K562 (cell line): ENCODE measurements around the gene ANKRD66. TPM values are rescaled to one million over a fixed set of nuclear protein-coding genes. Genes with fewer than 3 reads are reported as not detected.

Source experiments
- ATAC-seq: fragments of 200-7000 bp; cut with Tn5 transposase; 3 replicates; pipeline ENCODE4 v1.9.1; 2020; ENCODE audit warnings: moderate library complexity
- BruUV-seq: library from RNA; stranded (reverse); fragments of 400-500 nt; replicated peaks from 2 replicates; lab custom pipeline; 2021; lab: Mats Ljungman, UMichigan
- CTCF ChIA-PET: fragments of 300-600 bp; formaldehyde crosslinking; extraction: SDS; loops from one replicate; lab custom pipeline; 2021; ENCODE audit warnings: low intra/inter-chr PET ratio; lab: Yijun Ruan, JAX
- POLR2A ChIA-PET: fragments of 300-600, 350-650 bp; sonication (Branson Sonifier 250); formaldehyde crosslinking; extraction: SDS; loops from one replicate; lab custom pipeline; 2021; ENCODE audit warnings: antibody characterized with exemption, inconsistent platforms; lab: Yijun Ruan, JAX
- DNase-seq, 4 experiments: peaks; one replicate each; pipeline versions ENCODE4 v3.0.0 to v3.0.0-alpha.2; 2011 to 2018; ENCODE audit warnings: low spot score in 3 of 4, mixed read lengths in 3 of 4; ENCODE audit errors: extremely low read depth in 1 of 4
- FAIRE-seq: peaks from 2 replicates; lab custom pipeline; 2011; peaks lifted over from hg19 to GRCh38; lab: Jason Lieb, UNC
- H2AFZ ChIP-seq: 2 replicates; pipeline ENCODE4 v1.6.0; 2011; ENCODE audit warnings: low read depth, low read length, control low read depth, inconsistent platforms
- H3K27ac ChIP-seq: fragments of 200-600 bp; 3 replicates; pipeline ENCODE4 v1.8.0; 2011; ENCODE audit warnings: low read depth, mild to moderate bottlenecking, control low read depth, inconsistent platforms, low read length, moderate library complexity, mixed read lengths; ENCODE audit errors: extremely low read depth
- H3K27me3 ChIP-seq, 2 experiments: fragments of 300-600 bp in 1 of 2; 2 replicates in 1 of 2; 3 replicates in 1 of 2; pipeline versions ENCODE4 v1.6.0 to v1.8.0; 2011; ENCODE audit warnings: inconsistent platforms in 2 of 2, low read length in 2 of 2, mild to moderate bottlenecking in 1 of 2, mixed read lengths in 1 of 2, moderate library complexity in 1 of 2; ENCODE audit not compliant: control insufficient read depth in 2 of 2, insufficient read depth in 2 of 2
- H3K36me3 ChIP-seq: fragments of 300-600 bp; 3 replicates; pipeline ENCODE4 v1.8.0; 2011; ENCODE audit warnings: mild to moderate bottlenecking, low read length, inconsistent platforms; ENCODE audit not compliant: control insufficient read depth, insufficient read depth
- H3K4me1 ChIP-seq, 2 experiments: fragments of 200-600 bp in 1 of 2; replicated peaks in 1 of 2; 2 replicates in 1 of 2; 3 replicates in 1 of 2; pipeline versions ENCODE4 v1.5.1 to v1.8.0; 2011; ENCODE audit warnings: inconsistent platforms in 2 of 2, low read length in 2 of 2, mild to moderate bottlenecking in 1 of 2, mixed read lengths in 1 of 2, moderate library complexity in 1 of 2; ENCODE audit not compliant: control insufficient read depth in 2 of 2, insufficient read depth in 2 of 2
- H3K4me2 ChIP-seq: 2 replicates; pipeline ENCODE4 v1.6.1; 2011; ENCODE audit warnings: low read length, control low read depth, inconsistent platforms, mixed read lengths; ENCODE audit not compliant: insufficient read depth
- H3K4me3 ChIP-seq: fragments of 200-600 bp; sonication (generic), shearing (Covaris generic); 2 replicates; pipeline ENCODE4 v1.5.1; 2016; ENCODE audit warnings: control low read depth, inconsistent platforms
- H3K79me2 ChIP-seq: fragments of 200-600 bp; 3 replicates; pipeline ENCODE4 v1.8.0; 2011; ENCODE audit warnings: low read length, inconsistent platforms; ENCODE audit not compliant: control insufficient read depth, insufficient read depth
- H3K9ac ChIP-seq, 2 experiments: 2 replicates each; pipeline versions ENCODE4 v1.6.0 to v1.6.1; 2011; ENCODE audit warnings: low read depth in 2 of 2, low read length in 2 of 2, control low read depth in 1 of 2, inconsistent platforms in 1 of 2, mild to moderate bottlenecking in 1 of 2, mixed read lengths in 1 of 2; ENCODE audit not compliant: insufficient read depth in 1 of 2
- H3K9me1 ChIP-seq: one replicate; pipeline ENCODE4 v1.6.0; 2011; ENCODE audit warnings: inconsistent platforms, mild to moderate bottlenecking, low read length, moderate library complexity; ENCODE audit not compliant: control insufficient read depth, insufficient read depth
- H3K9me3 ChIP-seq: replicated peaks from 2 replicates; pipeline ENCODE4 v1.5.1; 2011; ENCODE audit warnings: low read depth, low read length, inconsistent platforms; ENCODE audit not compliant: control insufficient read depth, insufficient read depth
- H4K20me1 ChIP-seq: replicated peaks from 2 replicates; pipeline ENCODE4 v1.6.1; 2011; ENCODE audit warnings: low read length, inconsistent platforms, mixed read lengths; ENCODE audit not compliant: control insufficient read depth, insufficient read depth
- HOXB6 ChIP-seq: fragments of 250-450 bp; sonication (Bioruptor Pico); IDR thresholded peaks from 2 replicates; pipeline ENCODE4 v1.5.1; 2022; ENCODE audit warnings: mild to moderate bottlenecking, borderline replicate concordance
- LEF1 ChIP-seq: fragments of 450-650 bp; IDR thresholded peaks from 2 replicates; pipeline ENCODE4 v1.6.1; 2016; ENCODE audit warnings: mild to moderate bottlenecking
- PHF8 ChIP-seq: fragments of 200-600 bp; sonication (generic); IDR thresholded peaks from 2 replicates; pipeline ENCODE4 v1.6.1; 2012; ENCODE audit warnings: mixed run types, mild to moderate bottlenecking, inconsistent platforms, low read length, moderate library complexity, borderline replicate concordance
- RAD21 ChIP-seq, 2 experiments: fragments of 250-450 bp in 1 of 2; fragments of 450-650 bp in 1 of 2; sonication (Bioruptor Pico) in 1 of 2; formaldehyde crosslinking in 1 of 2; IDR thresholded peaks in 1 of 2; conservative IDR thresholded peaks in 1 of 2; 2 replicates each; pipeline versions ENCODE4 v1.4.0 to v1.8.0; 2020 to 2022; ENCODE audit warnings: mild to moderate bottlenecking in 2 of 2, moderate library complexity in 1 of 2
- TEAD4 ChIP-seq, 2 experiments: sonication (generic) in 1 of 2; formaldehyde crosslinking in 1 of 2; IDR thresholded peaks; 2 replicates each; pipeline versions ENCODE4 v1.6.1 to v1.8.0; 2012 to 2022; ENCODE audit warnings: borderline replicate concordance in 1 of 2, inconsistent platforms in 1 of 2, low read length in 1 of 2, mild to moderate bottlenecking in 1 of 2, missing genetic modification reagents in 1 of 2
- TFAP4 ChIP-seq: sonication (generic); formaldehyde crosslinking; IDR thresholded peaks from 2 replicates; pipeline ENCODE4 v1.8.0; 2022; ENCODE audit warnings: missing genetic modification reagents, mild to moderate bottlenecking, moderate library complexity, borderline replicate concordance
- YY1 ChIP-seq, 3 experiments: IDR thresholded peaks; 2 replicates each; pipeline ENCODE4 v1.6.1; 2011; ENCODE audit warnings: low read length in 2 of 3, mild to moderate bottlenecking in 2 of 3, moderate library complexity in 2 of 3, borderline replicate concordance in 1 of 3, control low read depth in 1 of 3, low read depth in 1 of 3; ENCODE audit not compliant: insufficient read depth in 3 of 3, insufficient replicate concordance in 2 of 3, control insufficient read depth in 1 of 3, insufficient read length in 1 of 3; ENCODE audit errors: extremely low read depth in 1 of 3
- ZFP36 ChIP-seq: fragments of 150-350 bp; IDR thresholded peaks from 2 replicates; pipeline ENCODE4 v1.6.1; 2018; ENCODE audit warnings: low read length, low read depth; ENCODE audit not compliant: partially characterized antibody
- WGBS: fragments of 100-300 bp; shearing (Covaris generic); methylation state at CpG from one replicate; pipeline ENCODE4 v1.1.6; 2016; ENCODE audit warnings: low coverage, mixed read lengths; ENCODE audit not compliant: insufficient coverage; ENCODE audit errors: missing lambda C conversion rate; 5-methylcytosine and 5-hydroxymethylcytosine counted together
- in situ Hi-C: fragments of 300-500 bp; cut with MboI; formaldehyde crosslinking; loops from 4 replicates; pipeline ENCODE4 v1.15.0; 2018; ENCODE audit warnings: inconsistent platforms, mixed read lengths
- intact Hi-C: fragments of 100-400 bp; cut with micrococcal nuclease; formaldehyde crosslinking; loops from 2 replicates; pipeline ENCODE4 v1.14.2; 2022
- polyA plus RNA-seq, 8 experiments: library from polyadenylated mRNA; depleted of rRNA in 4 of 8; stranded (reverse) in 5 of 8; unstranded in 3 of 8; fragments of >200 nt; fragmentation: Nextera tagmentation in 2 of 8; fragmentation: Illumina TruSeq in 1 of 8; extraction: Ambion mirVana in 2 of 8; extraction: Trizol in 1 of 8; gene quantifications; 2 replicates each; pipeline versions ENCODE4 v1.2.1 to v1.2.3, GENCODE V29; 2011 to 2014; ENCODE audit warnings: inconsistent platforms in 1 of 8, missing spikeins in 1 of 8
- total RNA-seq, 7 experiments: library from RNA; depleted of rRNA in 6 of 7; stranded (reverse); fragments of >200 nt in 6 of 7; fragmentation: Illumina TruSeq in 2 of 7; extraction: Trizol in 2 of 7; gene quantifications; 2 replicates each; pipeline versions ENCODE4 v1.2.1 to v1.2.3, GENCODE V29; 2011 to 2021; ENCODE audit warnings: low replicate concordance in 1 of 7

ANKRD66 gene
- total and polyA plus RNA-seq, 9 of the 15 experiments (the other 6 are each of a cell fraction or from before 2014, with no cell fraction given) = not detected

DNA sequence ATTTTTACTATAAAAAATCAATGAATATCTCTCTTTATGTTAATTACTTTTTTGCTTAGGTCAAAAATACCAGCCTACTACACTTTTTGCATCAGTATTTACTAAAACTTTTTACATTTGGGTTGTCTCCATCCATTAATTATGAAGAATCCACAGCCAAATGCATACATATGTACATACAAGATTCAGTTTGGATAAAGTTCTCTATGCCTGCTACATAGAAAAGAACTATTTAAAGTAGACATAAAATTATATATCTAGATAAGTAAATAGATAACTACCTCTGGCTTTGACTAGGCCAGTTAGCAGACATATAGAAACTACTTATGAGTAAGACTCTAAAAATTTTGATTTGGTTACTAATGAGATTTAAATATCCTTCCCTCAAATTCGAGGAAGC is 46.8 kb upstream of the ANKRD66 start:
- Histone ChIP-seq H3K27me3 (no peaks in the 10 kb centered on the region), H3K4me3 (no peak overlapping the region), H3K36me3 (no peaks in the 10 kb centered on the region), H3K9me3 (no peaks in the 10 kb centered on the region), H3K9ac (no peak overlapping the region), H2AFZ (no peak overlapping the region), H4K20me1 (no peaks in the 10 kb centered on the region), H3K4me1 (no peaks in the 10 kb centered on the region), H3K79me2 (no peaks in the 10 kb centered on the region), H3K27ac (no peak overlapping the region), H3K4me2 (no peak overlapping the region), H3K9me1 (no peaks in the 10 kb centered on the region)
- CTCF ChIA-PET = no interaction called here
- no peak for ATAC-seq
- DNase-seq = no peak
- in situ Hi-C loops = no loop called here
- BruUV-seq = no TSS peak
- FAIRE-seq = no peak
- 0% methylated on average over 1 of the region's 1 CpG for WGBS
- TF ChIP-seq ZFP36 (no peak), YY1 (IDR thresholded peaks at IDR 0.05; ENCODE audit: borderline replicate concordance in 1 of 3, control insufficient read depth in 1 of 3, extremely low read depth in 1 of 3, insufficient read depth in 3 of 3, insufficient read length in 1 of 3, insufficient replicate concordance in 2 of 3, low read depth in 1 of 3, low read length in 2 of 3) (no peak), LEF1 (no peak), HOXB6 (CRISPR knock-in tag) (no peak), TEAD4 (IDR thresholded peaks at IDR 0.05; ENCODE audit: low read length) (no peak), TEAD4 (CRISPR knock-in tag; IDR thresholded peaks at IDR 0.05; ENCODE audit: borderline replicate concordance) (no peak), TFAP4 (CRISPR knock-in tag) (no peak), PHF8 (no peak), RAD21 (CRISPR knock-in tag; conservative IDR thresholded peaks at IDR 0.05 in 1 of 2, IDR thresholded peaks at IDR 0.05 in 1 of 2) (no peak)
- POLR2A ChIA-PET = no interaction called here
- intact Hi-C loops = no loop called here
